ENCODE data around the gene PJVK. TPM values are rescaled to one million over a fixed set of nuclear protein-coding genes. Genes with fewer than 3 reads are reported as not detected.

The PJVK gene
- total and polyA plus RNA-seq, 10 of the 15 experiments (the other 5 are each of a cell fraction or from before 2014, with no cell fraction given): 1.8 to 6.8 (median 3.2) TPM

DNA sequence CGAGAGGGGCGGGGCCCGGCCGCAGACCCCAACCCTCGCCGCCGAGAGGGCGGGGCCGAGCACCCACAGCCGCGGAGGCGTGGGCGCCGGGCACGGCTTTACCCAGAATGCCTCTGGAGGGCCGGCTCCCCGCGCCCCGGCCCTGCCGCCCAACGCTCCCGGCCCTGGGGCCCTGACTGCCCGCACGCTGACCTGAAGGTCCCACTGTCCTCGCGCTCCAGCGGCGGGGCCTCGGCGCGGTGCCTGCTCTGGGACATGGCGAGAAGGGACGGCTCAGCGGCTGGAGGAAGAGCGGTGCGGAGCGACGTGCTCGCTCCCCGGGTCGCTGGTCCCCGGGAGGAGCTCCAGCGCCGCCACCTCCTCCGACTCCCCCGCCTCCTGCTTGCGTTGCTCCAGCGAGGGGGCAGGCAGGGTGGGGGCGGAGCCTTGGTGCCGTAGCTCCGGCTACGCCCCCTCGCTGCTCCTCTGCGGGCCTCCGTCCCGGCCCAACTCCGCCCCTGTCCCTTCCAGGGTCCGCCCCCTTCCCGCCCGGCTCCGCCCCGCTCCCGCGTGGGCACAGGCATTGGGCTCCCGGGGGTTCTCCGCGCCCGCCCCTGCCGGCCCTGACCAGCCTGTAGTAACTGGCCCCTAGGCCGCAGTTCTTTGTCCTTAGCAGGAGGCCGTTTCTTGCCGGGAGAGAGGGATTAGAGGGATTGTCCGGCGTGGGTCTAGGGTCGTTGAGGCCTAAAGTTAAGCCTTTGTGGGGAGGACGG, at the start of gene PJVK, which contains the start of gene PRKRA (continued):
- TF ChIP-seq, protein P1, sequence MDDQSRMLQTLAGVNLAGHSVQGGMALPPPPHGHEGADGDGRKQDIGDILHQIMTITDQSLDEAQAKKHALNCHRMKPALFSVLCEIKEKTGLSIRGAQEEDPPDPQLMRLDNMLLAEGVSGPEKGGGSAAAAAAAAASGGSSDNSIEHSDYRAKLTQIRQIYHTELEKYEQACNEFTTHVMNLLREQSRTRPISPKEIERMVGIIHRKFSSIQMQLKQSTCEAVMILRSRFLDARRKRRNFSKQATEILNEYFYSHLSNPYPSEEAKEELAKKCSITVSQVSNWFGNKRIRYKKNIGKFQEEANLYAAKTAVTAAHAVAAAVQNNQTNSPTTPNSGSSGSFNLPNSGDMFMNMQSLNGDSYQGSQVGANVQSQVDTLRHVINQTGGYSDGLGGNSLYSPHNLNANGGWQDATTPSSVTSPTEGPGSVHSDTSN (IDR thresholded peaks at IDR 0.05; ENCODE audit: insufficient replicate concordance, low read depth, low read length): no peak
- TF ChIP-seq POLR2AphosphoS5 (IDR thresholded peaks at IDR 0.05; ENCODE audit: low read length): peak; percentile 86; the same call in 1 of the 2 replicates
- TF ChIP-seq SUZ12 (IDR thresholded peaks at IDR 0.05; ENCODE audit: unreplicated experiment): no peak
- TF ChIP-seq FOXK2 (IDR thresholded peaks at IDR 0.05): no peak
- peak in 1 of 2 experiments; percentile 90; a peak in 2 of 3 replicates for TF ChIP-seq EGR1 (IDR thresholded peaks at IDR 0.05; ENCODE audit: borderline replicate concordance in 1 of 2, low read depth in 2 of 2, low read length in 2 of 2)
- TF ChIP-seq NFYA (IDR thresholded peaks at IDR 0.05; ENCODE audit: borderline replicate concordance, low read depth, low read length): no peak
- no peak for TF ChIP-seq BCL11A (IDR thresholded peaks at IDR 0.05; ENCODE audit: low read depth, low read length)
- TF ChIP-seq POLR2A (IDR thresholded peaks at IDR 0.05; ENCODE audit: low read depth, low read length): peak; percentile 95
- TF ChIP-seq ZNF274 (IDR thresholded peaks at IDR 0.05; ENCODE audit: insufficient read depth, insufficient read length): no peak
- peak; percentile 97 for TF ChIP-seq LARP7 (IDR thresholded peaks at IDR 0.05)
- TF ChIP-seq, protein P2, sequence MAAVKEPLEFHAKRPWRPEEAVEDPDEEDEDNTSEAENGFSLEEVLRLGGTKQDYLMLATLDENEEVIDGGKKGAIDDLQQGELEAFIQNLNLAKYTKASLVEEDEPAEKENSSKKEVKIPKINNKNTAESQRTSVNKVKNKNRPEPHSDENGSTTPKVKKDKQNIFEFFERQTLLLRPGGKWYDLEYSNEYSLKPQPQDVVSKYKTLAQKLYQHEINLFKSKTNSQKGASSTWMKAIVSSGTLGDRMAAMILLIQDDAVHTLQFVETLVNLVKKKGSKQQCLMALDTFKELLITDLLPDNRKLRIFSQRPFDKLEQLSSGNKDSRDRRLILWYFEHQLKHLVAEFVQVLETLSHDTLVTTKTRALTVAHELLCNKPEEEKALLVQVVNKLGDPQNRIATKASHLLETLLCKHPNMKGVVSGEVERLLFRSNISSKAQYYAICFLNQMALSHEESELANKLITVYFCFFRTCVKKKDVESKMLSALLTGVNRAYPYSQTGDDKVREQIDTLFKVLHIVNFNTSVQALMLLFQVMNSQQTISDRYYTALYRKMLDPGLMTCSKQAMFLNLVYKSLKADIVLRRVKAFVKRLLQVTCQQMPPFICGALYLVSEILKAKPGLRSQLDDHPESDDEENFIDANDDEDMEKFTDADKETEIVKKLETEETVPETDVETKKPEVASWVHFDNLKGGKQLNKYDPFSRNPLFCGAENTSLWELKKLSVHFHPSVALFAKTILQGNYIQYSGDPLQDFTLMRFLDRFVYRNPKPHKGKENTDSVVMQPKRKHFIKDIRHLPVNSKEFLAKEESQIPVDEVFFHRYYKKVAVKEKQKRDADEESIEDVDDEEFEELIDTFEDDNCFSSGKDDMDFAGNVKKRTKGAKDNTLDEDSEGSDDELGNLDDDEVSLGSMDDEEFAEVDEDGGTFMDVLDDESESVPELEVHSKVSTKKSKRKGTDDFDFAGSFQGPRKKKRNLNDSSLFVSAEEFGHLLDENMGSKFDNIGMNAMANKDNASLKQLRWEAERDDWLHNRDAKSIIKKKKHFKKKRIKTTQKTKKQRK (IDR thresholded peaks at IDR 0.05; ENCODE audit: low read depth, low read length): no peak
- peak; percentile 95 for TF ChIP-seq HDGF (IDR thresholded peaks at IDR 0.05)
- no peak for TF ChIP-seq NFIC (IDR thresholded peaks at IDR 0.05; ENCODE audit: low read depth, low read length)
- TF ChIP-seq SPI1 (IDR thresholded peaks at IDR 0.05; ENCODE audit: borderline replicate concordance, insufficient read depth, low read depth, low read length): no peak
- TF ChIP-seq JUND (IDR thresholded peaks at IDR 0.05; ENCODE audit: low read depth, low read length): 0 out of 2 replicates have a peak, but pooled peaks have one; percentile 4
- no peak for TF ChIP-seq TCF3 (IDR thresholded peaks at IDR 0.05; ENCODE audit: borderline replicate concordance, insufficient read depth, low read depth, low read length)
- peak; percentile 73; the same call in 1 of the 2 replicates for TF ChIP-seq ZNF207 (IDR thresholded peaks at IDR 0.05; ENCODE audit: borderline replicate concordance)
- TF ChIP-seq, protein P3, sequence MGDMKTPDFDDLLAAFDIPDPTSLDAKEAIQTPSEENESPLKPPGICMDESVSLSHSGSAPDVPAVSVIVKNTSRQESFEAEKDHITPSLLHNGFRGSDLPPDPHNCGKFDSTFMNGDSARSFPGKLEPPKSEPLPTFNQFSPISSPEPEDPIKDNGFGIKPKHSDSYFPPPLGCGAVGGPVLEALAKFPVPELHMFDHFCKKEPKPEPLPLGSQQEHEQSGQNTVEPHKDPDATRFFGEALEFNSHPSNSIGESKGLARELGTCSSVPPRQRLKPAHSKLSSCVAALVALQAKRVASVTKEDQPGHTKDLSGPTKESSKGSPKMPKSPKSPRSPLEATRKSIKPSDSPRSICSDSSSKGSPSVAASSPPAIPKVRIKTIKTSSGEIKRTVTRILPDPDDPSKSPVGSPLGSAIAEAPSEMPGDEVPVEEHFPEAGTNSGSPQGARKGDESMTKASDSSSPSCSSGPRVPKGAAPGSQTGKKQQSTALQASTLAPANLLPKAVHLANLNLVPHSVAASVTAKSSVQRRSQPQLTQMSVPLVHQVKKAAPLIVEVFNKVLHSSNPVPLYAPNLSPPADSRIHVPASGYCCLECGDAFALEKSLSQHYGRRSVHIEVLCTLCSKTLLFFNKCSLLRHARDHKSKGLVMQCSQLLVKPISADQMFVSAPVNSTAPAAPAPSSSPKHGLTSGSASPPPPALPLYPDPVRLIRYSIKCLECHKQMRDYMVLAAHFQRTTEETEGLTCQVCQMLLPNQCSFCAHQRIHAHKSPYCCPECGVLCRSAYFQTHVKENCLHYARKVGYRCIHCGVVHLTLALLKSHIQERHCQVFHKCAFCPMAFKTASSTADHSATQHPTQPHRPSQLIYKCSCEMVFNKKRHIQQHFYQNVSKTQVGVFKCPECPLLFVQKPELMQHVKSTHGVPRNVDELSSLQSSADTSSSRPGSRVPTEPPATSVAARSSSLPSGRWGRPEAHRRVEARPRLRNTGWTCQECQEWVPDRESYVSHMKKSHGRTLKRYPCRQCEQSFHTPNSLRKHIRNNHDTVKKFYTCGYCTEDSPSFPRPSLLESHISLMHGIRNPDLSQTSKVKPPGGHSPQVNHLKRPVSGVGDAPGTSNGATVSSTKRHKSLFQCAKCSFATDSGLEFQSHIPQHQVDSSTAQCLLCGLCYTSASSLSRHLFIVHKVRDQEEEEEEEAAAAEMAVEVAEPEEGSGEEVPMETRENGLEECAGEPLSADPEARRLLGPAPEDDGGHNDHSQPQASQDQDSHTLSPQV (IDR thresholded peaks at IDR 0.05): no peak
- TF ChIP-seq BHLHE40 (IDR thresholded peaks at IDR 0.05; ENCODE audit: borderline replicate concordance in 1 of 2, low read depth in 2 of 2, low read length in 1 of 2): peak; percentile 54 to 92; a peak in 3 of 4 replicates
- peak; percentile 70; the same call in 1 of the 2 replicates for TF ChIP-seq CREB1 (IDR thresholded peaks at IDR 0.05; ENCODE audit: low read depth)
- no peak for TF ChIP-seq MEF2A (IDR thresholded peaks at IDR 0.05; ENCODE audit: insufficient read depth, low read depth, low read length)
- TF ChIP-seq TBL1XR1 (IDR thresholded peaks at IDR 0.05; ENCODE audit: low read depth, low read length): no peak
